Activated CD8-positive, alpha-beta memory T cell treated with anti-CD3 and anti-CD28 coated beads for 36 hours (primary cell): ENCODE results near the gene MRO. TPM values are rescaled to one million over a fixed set of nuclear protein-coding genes. Genes with fewer than 3 reads are reported as not detected.
"Not testable (repeated sequence)": the region's sequence is repeated elsewhere in the genome, so short reads cannot be mapped to it uniquely, and the experiment has no call there.

Source experiments
- CTCF ChIA-PET: fragments of 350-600 bp; sonication (Branson Sonifier 250); formaldehyde crosslinking; loops from one replicate; lab custom pipeline; 2021; ENCODE audit warnings: antibody characterized with exemption; lab: Charles Lee
- POLR2A ChIA-PET: fragments of 350-600 bp; sonication (Branson Sonifier 250); formaldehyde crosslinking; loops from one replicate; lab custom pipeline; 2021; ENCODE audit warnings: antibody characterized with exemption; lab: Charles Lee
- total RNA-seq, 2 experiments: library from RNA; stranded (reverse); gene quantifications; one replicate each; pipeline ENCODE4 v1.2.3, GENCODE V29; 2021

The MRO gene
- total RNA-seq, 2 experiments from 2014 or later: not detected

- POLR2A ChIA-PET: no interaction called here
Observed at GRCh38 chr18:50842846-50843245, 23.0 kb upstream of the MRO start.

GRCh38 chr18:50839996-50840395 lies 20.2 kb upstream of the MRO start:
- ChIA-PET POLR2A (no interaction called here), CTCF (no interaction called here)

More at GRCh38 chr18:50842846-50843245, 23.0 kb upstream of the MRO start:
- CTCF ChIA-PET: interaction anchor here (0.5 kb wide), 1 partner anchor 18 kb away, joined by 3 read pairs; no protein-coding TSS in a partner anchor

DNA sequence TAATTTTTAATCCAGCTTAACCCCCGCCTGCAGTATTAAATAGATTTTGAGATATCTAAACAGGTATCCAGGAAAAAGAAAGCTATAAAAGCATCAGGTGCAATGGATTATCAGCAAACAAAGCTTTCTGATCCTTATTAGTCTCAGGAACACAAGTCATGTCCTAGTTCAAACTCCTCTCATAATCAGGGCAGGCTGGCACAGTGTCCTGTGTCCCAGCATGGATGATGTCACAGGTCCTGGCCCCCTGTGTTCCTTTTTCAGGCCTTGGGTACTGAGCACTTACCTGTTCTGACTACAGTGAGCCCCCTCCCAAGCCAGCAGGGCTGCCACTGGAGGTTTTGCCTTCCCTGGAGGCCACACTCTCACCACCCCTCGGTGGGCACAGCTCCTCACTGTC lies 19.5 kb upstream of the MRO start:
- POLR2A ChIA-PET: no interaction called here
- CTCF ChIA-PET: no interaction called here

DNA sequence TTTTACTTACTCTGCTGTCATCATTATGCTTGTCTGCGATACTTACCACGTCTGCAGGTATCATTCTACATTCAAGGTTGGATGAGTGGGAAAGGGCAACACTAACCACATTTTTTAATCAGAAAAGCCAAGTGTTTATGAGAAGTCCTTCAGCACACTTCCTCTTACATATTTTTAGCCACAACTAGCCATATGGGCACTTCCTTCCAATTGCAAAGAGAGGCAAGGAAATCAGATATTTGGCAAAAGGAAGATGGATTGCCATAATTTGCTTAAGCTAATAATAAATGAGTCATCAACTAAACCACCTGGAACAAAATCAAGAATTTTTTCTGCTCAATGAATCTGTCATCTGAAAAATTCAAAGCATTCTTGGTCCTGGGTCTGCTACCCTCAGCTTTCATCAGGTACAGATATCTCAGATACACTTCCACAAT lies 16.7 kb upstream of the MRO start:
- ChIA-PET POLR2A (no interaction called here), CTCF (interaction anchor here (0.7 kb wide), 1 partner anchor 207 kb away, joined by 3 read pairs; no protein-coding TSS in a partner anchor)

- POLR2A ChIA-PET: not testable (repeated sequence)
- CTCF ChIA-PET: interaction anchor here (1.2 kb wide), 1 partner anchor 197 kb away, joined by 5 read pairs; no protein-coding TSS in a partner anchor
Observed at GRCh38 chr18:50833496-50833895, 13.7 kb upstream of the MRO start.

DNA sequence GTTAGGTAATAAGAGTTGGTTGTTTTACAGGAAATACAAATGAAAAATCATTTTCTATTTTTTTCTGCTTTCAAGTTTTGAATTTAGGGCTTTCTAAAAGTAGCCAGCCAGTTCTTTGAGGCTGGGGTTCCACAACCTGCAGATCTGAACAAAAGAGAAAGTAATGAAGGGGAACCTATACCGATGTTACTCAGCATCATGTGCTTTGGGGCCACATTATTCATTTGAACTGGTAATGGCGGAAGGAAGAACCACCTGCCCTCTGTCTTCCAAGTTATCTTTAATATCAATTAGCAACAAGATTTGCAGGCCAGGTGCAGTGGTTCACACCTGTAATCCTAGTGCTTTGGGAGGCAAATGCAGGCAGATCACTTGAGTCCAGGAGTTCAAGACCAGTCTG lies 12.9 kb upstream of the MRO start:
- ChIA-PET CTCF (no interaction called here), POLR2A (no interaction called here)

DNA sequence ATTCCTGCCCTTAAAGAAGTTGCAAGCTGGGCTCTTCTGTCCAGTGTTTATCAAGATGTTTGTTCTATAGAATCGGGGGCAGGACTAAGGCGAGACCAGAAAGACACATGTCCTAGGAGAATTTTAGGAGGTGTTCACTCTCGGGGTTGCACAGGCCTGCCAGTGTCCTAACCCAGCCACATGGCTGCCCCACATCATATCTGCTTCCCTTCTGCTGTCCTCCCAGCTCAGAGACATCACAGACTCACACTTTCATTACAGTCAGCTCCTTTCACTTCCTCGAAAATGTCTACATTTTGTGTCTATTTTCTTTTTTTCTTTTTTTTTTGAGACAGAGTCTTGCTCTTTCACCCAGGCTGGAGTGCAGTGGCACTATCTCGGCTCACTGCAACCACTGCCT lies 10.7 kb upstream of the MRO start:
- ChIA-PET CTCF (no interaction called here), POLR2A (no interaction called here)

GRCh38 chr18:50829644-50830043 lies 9.8 kb upstream of the MRO start:
- ChIA-PET POLR2A (no interaction called here), CTCF (no interaction called here)

DNA sequence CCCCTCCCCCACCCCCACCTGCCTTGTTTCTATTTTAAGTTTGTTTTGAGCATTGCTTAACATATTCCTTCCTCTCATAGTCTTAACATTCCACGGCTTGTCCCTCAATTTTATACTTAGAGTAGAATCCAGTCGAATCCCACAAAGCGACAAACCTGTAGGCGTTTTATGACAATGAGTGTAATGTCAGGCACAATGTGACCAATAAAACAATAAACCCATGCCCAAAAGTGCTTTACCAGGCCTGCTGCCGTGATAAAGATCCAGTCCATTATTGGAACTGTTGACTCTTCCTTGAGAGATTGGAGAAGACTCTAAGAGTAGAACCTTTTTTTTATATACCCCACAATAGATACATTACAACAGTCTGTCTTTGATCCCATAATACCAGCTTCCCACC lies 6.2 kb upstream of the MRO start:
- CTCF ChIA-PET: no interaction called here

GRCh38 chr18:50825621-50826020 lies 5.8 kb upstream of the MRO start:
- ChIA-PET POLR2A (no interaction called here), CTCF (interaction anchor here (0.9 kb wide), 1 partner anchor 17 kb away, joined by 3 read pairs; no protein-coding TSS in a partner anchor)

More for the DNA sequence above, 6.2 kb upstream of the MRO start:
- POLR2A ChIA-PET: no interaction called here

DNA sequence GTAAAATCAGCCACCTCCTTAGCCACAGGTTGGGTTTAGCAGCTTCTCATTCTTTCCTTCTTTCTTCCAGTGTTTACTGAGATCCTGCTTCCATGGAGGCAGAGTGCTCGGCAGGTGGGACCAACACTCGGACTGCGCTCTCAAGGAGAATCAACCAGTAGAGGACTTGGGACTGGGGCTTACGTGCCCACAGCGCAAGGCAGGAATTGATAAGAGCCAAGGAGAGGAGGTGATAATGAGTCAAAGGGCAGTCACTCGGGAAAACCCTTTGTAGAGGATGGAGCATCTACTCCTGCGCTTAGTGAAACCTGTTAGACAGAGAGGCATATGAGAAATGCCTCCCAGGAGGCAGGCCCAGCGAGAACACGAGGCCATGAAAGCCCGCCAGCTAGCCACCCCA lies 2.9 kb upstream of the MRO start:
- ChIA-PET CTCF (no interaction called here), POLR2A (no interaction called here)

- ChIA-PET POLR2A (no interaction called here), CTCF (interaction anchor here (0.6 to 1.6 kb wide), 5 partner anchors 26 to 230 kb away, joined by 3 to 5 read pairs (median 3); no protein-coding TSS in a partner anchor)
Observed at GRCh38 chr18:50820901-50821520, 1.2 kb upstream of the MRO start.

GRCh38 chr18:50819027-50819727 lies 639 bp downstream of the MRO start:
- CTCF ChIA-PET: interaction anchor here (1.0 to 1.4 kb wide), 2 partner anchors 60 to 167 kb away, joined by 3 read pairs; partner anchors contain the start of gene ME2
- POLR2A ChIA-PET: no interaction called here

DNA sequence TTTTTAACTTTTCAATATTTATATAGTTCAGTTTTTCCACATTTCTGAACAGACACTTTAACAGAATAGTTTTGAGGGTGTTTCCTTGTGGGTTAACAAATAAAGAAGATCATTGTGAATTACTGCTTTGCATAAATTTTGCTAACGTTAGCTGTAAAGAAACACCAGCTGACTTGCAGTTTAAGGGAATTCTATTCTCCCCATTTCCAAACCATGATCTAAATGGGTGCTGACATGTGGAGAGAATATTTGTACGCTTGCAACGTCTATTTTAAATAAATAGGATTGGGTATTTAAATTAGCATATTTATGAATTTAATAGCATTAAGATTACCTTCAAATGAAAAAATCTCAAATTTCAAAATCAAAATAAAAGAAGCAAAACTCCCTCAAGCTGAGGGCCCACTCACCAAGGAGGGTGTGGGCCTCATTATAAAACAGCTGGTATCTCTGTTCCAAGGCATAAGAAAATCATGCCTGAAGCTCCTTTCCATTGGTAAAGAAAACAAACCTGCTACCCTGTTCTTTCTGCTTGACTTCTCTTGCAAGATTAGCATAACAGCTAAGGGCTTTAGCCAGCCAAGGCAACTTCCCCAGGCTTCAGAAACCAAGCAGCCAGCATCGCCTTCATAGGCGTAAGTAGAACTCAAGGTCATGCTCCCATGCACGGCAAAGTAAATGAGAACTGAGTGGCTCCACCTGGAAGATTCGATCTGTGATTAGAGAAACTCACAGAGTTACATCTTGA lies 3.2 kb downstream of the MRO start:
- ChIA-PET POLR2A (no interaction called here), CTCF (no interaction called here)

DNA sequence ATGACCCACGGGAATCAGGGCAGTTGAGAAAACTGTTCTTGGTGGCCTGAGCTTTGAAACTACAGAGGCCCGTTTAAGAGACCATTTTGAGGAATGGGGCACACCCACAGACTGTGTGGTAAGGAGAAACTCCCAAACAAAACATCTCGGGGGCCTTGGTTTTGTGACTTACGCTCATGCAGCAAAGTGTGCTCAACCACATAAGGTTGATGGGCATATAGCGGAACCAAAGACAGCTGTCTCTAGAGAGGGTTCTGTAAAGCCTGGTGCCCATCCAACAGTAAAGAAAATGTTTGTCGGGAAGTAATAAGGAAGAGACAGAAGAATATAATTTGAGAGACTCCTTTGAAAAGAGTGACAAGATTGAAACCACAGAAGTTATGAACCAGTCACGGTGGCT lies 5.4 kb downstream of the MRO start:
- POLR2A ChIA-PET: no interaction called here
- CTCF ChIA-PET: no interaction called here

GRCh38 chr18:50813353-50813752 lies 6.5 kb downstream of the MRO start:
- CTCF ChIA-PET: no interaction called here
- POLR2A ChIA-PET: no interaction called here

GRCh38 chr18:50812834-50813233 lies 7.0 kb downstream of the MRO start:
- CTCF ChIA-PET: no interaction called here
- POLR2A ChIA-PET: no interaction called here

DNA sequence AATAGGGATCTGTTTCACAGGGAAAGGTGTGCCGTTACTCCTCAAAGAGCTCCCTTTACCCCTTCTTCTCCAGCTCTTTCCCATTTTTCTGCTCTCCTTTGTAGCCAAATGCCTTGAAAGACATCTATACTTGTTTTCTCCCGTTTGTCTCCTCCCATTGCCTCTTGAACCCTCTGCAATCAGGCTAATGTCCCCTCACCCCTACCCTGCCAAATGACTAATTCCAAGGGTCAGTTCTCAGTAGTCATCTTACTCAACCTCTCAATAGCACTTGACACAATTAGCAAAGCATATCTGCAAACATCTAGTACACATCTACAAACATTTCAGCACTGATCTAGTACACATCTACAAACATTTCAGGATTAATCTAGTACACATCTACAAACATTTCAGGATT lies 12.6 kb downstream of the MRO start:
- ChIA-PET CTCF (no interaction called here), POLR2A (no interaction called here)

GRCh38 chr18:50806208-50806616 lies 13.6 kb downstream of the MRO start:
- ChIA-PET CTCF (no interaction called here), POLR2A (no interaction called here)

DNA sequence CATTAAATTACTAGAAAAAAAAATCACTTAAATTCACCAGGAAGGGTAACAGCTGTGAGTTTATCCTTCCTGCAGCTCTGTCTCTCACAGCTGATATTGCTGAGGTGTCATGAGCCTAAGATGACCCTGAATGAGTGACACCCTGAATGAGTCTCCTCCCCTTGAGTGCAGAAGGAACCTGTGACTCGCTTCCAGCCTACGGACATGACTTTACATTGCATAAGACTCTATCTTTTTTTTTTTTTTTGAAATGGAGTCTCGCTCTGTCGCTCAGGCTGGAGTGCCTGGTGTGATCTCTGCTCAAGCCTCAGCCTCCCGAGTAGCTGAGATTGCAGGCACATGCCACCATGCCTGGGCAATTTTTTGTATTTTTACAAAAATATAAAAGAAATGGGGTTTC lies 14.1 kb downstream of the MRO start:
- POLR2A ChIA-PET: no interaction called here

More for the DNA sequence above, 14.1 kb downstream of the MRO start:
- CTCF ChIA-PET: no interaction called here
